ENCODE measurements around the gene CCDC63. TPM values are rescaled to one million over a fixed set of nuclear protein-coding genes. Genes with fewer than 3 reads are reported as not detected.

Gene CCDC63
- total RNA-seq (not detected in 2 replicates), polyA plus RNA-seq (not detected in 2 replicates), polyA minus RNA-seq (ENCODE audit: low replicate concordance) (not detected in 2 replicates)
- not detected in 2 replicates for polyA plus RNA-seq (2012)

DNA sequence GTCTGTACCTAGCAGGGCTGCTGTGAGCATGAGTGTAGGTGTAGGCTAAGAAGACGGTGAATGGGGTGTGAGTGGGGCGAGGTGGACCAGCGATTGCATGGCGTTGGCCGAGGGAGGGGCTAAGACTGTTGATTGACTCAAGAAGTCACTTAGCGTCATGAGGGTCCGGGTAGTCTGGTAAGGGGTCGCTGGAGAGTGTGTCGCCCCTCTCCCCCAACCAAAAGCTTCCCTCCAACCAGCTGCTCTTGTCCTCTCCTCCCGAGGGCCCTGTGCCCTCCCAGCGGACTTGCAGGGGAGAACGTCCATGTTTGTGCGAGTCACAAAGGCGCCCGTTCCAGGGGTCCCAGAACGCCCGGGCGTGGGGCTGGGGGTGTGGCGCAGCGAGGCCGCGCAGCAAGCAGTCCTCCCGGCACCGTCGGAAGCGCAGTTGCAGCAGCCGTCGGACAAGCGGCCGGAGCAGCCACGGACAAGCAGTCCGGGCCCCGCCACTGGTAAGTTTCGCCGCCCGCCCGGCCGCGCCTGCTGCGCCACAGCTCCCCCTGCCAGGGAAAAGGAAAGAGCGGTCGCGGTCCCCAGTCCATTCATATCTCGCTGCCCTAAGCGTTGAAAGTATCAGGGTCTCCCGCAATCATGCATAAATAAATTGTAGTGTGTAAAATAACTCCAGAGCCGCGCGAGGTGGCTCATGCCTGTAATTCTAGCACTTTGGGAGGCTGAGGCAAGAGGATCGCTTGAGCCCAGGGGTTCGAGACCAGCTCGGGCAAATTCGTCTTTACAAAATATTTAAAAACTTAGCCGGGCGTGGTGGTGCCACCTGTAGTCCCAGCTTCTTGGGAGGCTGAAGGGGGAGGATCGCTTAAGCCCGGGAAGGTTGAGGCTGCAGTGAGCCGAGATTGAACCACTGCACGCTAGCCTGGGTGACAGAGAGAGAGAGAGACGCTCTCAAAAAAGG, at the start of gene CCDC63:
CCDC63 (plus strand) TSS at position 373 of the 952 bp plus-strand sequence. CDS start 5,968 bp downstream, outside the sequence.
- peaks cover 5% of the 10 kb centered on the region for H3K27me3 ChIP-seq (ENCODE audit: control insufficient read depth, insufficient read depth, low read length)
- H3K4me2 ChIP-seq (ENCODE audit: extremely low read depth, insufficient read depth, low read length), result no peak within 1 kb of the TSS
- H3K79me2 ChIP-seq (ENCODE audit: control insufficient read depth, insufficient read depth, low read length), result no peaks in the 10 kb centered on the region
- no peak within 1 kb of the TSS for H2AFZ ChIP-seq (ENCODE audit: low read length)
- no peaks in the 10 kb centered on the region for H4K20me1 ChIP-seq (ENCODE audit: control insufficient read depth, extremely low read depth, insufficient read depth, low read length)
- H3K4me1 ChIP-seq (ENCODE audit: control insufficient read depth, extremely low read depth, insufficient read depth, low read length), result no peaks in the 10 kb centered on the region
- peak within 1 kb of the TSS in 1 of 4 experiments; percentile 19 for H3K4me3 ChIP-seq (replicated peaks in 1 of 4; ENCODE audit: control extremely low read depth in 1 of 4, insufficient read depth in 1 of 4, low read depth in 3 of 4, low read length in 4 of 4)
- DNase-seq (ENCODE audit: low read depth in 2 of 2), result peak; percentile 41 to 55
- no peaks in the 10 kb centered on the region for H3K9me3 ChIP-seq (ENCODE audit: control insufficient read depth, insufficient read depth, low read depth, low read length)
- no peak within 1 kb of the TSS for H3K27ac ChIP-seq (ENCODE audit: insufficient read depth, low read length)
- TF ChIP-seq, protein P1, sequence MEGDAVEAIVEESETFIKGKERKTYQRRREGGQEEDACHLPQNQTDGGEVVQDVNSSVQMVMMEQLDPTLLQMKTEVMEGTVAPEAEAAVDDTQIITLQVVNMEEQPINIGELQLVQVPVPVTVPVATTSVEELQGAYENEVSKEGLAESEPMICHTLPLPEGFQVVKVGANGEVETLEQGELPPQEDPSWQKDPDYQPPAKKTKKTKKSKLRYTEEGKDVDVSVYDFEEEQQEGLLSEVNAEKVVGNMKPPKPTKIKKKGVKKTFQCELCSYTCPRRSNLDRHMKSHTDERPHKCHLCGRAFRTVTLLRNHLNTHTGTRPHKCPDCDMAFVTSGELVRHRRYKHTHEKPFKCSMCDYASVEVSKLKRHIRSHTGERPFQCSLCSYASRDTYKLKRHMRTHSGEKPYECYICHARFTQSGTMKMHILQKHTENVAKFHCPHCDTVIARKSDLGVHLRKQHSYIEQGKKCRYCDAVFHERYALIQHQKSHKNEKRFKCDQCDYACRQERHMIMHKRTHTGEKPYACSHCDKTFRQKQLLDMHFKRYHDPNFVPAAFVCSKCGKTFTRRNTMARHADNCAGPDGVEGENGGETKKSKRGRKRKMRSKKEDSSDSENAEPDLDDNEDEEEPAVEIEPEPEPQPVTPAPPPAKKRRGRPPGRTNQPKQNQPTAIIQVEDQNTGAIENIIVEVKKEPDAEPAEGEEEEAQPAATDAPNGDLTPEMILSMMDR (conservative IDR thresholded peaks at IDR 0.05 in 1 of 2, IDR thresholded peaks at IDR 0.05 in 1 of 2; ENCODE audit: low read depth in 1 of 2, low read length in 2 of 2), result peak; percentile 30 to 53
- TF ChIP-seq EZH2 (IDR thresholded peaks at IDR 0.05; ENCODE audit: low read length, missing control alignments), result no peak
- H3K9ac ChIP-seq (ENCODE audit: insufficient read depth, low read length), result no peak within 1 kb of the TSS
- H3K36me3 ChIP-seq (ENCODE audit: control insufficient read depth, insufficient read depth, low read length), result no peaks in the 10 kb centered on the region

DNA sequence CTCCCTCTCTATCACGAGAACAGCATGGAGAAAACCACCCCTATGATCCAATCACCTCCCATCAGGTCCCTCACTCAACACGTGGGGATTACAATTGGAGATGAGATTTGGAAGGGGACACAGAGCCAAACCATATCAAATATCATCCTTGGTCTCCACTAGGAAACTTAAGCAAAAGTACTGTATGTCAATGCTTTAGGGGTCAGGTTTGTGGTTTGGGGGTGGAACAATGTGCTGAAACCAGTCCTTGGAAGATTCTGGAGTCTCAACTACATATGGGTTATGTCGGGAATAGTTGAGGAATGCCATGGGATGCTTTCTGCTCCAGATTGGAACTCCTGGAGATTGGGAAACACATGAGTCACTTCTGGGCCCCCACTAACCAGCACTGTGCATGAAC, 48.3 kb upstream of the CCDC63 start:
- H3K36me3 ChIP-seq (ENCODE audit: control insufficient read depth, insufficient read depth, low read length), result no peaks in the 10 kb centered on the region
- H3K79me2 ChIP-seq (ENCODE audit: control insufficient read depth, insufficient read depth, low read length), result no peaks in the 10 kb centered on the region
- TF ChIP-seq EZH2 (IDR thresholded peaks at IDR 0.05; ENCODE audit: low read length, missing control alignments), result no peak
- TF ChIP-seq, protein P1 (conservative IDR thresholded peaks at IDR 0.05 in 1 of 2, IDR thresholded peaks at IDR 0.05 in 1 of 2; ENCODE audit: low read depth in 1 of 2, low read length in 2 of 2), result no peak
- H3K9me3 ChIP-seq (ENCODE audit: control insufficient read depth, insufficient read depth, low read depth, low read length), result no peaks in the 10 kb centered on the region
- no peaks in the 10 kb centered on the region for H4K20me1 ChIP-seq (ENCODE audit: control insufficient read depth, extremely low read depth, insufficient read depth, low read length)
- no peak overlapping the region for H3K4me2 ChIP-seq (ENCODE audit: extremely low read depth, insufficient read depth, low read length)
- H3K4me3 ChIP-seq (replicated peaks in 1 of 4; ENCODE audit: control extremely low read depth in 1 of 4, insufficient read depth in 1 of 4, low read depth in 3 of 4, low read length in 4 of 4), result no peak overlapping the region
- no peak overlapping the region for H3K27ac ChIP-seq (ENCODE audit: insufficient read depth, low read length)
- peak in 1 of 2 donors; percentile 25 for DNase-seq (ENCODE audit: low read depth in 2 of 2)
- no peak overlapping the region for H2AFZ ChIP-seq (ENCODE audit: low read length)
- no peaks in the 10 kb centered on the region for H3K27me3 ChIP-seq (ENCODE audit: control insufficient read depth, insufficient read depth, low read length)
- no peak overlapping the region for H3K9ac ChIP-seq (ENCODE audit: insufficient read depth, low read length)
- no peaks in the 10 kb centered on the region for H3K4me1 ChIP-seq (ENCODE audit: control insufficient read depth, extremely low read depth, insufficient read depth, low read length)

DNA sequence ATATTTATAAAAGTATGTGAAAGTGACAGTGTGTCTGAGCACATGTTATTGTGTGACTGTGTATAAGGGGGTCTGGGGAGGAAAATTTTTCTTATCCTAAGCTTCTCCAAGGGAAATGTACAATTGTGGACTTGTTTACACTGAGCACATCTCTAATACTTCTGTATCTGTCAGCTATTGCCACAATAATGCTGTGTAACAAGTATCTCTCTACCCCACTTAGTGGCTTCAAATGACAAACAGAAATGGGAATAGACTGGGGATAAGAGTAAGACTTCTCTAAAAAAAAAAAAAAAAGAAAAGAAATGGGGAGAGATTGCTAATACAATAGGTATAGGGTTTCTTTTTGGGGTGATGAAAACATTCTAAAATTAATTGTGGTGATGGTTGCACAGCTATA, 44.3 kb upstream of the CCDC63 start:
- H3K9me3 ChIP-seq (ENCODE audit: control insufficient read depth, insufficient read depth, low read depth, low read length), result no peaks in the 10 kb centered on the region
- no peak overlapping the region for H3K9ac ChIP-seq (ENCODE audit: insufficient read depth, low read length)
- no peaks in the 10 kb centered on the region for H3K4me1 ChIP-seq (ENCODE audit: control insufficient read depth, extremely low read depth, insufficient read depth, low read length)
- DNase-seq (ENCODE audit: low read depth in 2 of 2), result no peak
- H3K27ac ChIP-seq (ENCODE audit: insufficient read depth, low read length), result no peak overlapping the region
- H4K20me1 ChIP-seq (ENCODE audit: control insufficient read depth, extremely low read depth, insufficient read depth, low read length), result no peaks in the 10 kb centered on the region
- no peak for TF ChIP-seq EZH2 (IDR thresholded peaks at IDR 0.05; ENCODE audit: low read length, missing control alignments)
- TF ChIP-seq, protein P1 (conservative IDR thresholded peaks at IDR 0.05 in 1 of 2, IDR thresholded peaks at IDR 0.05 in 1 of 2; ENCODE audit: low read depth in 1 of 2, low read length in 2 of 2), result no peak
- H2AFZ ChIP-seq (ENCODE audit: low read length), result no peak overlapping the region
- H3K4me3 ChIP-seq (replicated peaks in 1 of 4; ENCODE audit: control extremely low read depth in 1 of 4, insufficient read depth in 1 of 4, low read depth in 3 of 4, low read length in 4 of 4), result no peak overlapping the region
- no peak overlapping the region for H3K4me2 ChIP-seq (ENCODE audit: extremely low read depth, insufficient read depth, low read length)
- H3K79me2 ChIP-seq (ENCODE audit: control insufficient read depth, insufficient read depth, low read length), result no peaks in the 10 kb centered on the region
- H3K36me3 ChIP-seq (ENCODE audit: control insufficient read depth, insufficient read depth, low read length), result no peaks in the 10 kb centered on the region
- no peaks in the 10 kb centered on the region for H3K27me3 ChIP-seq (ENCODE audit: control insufficient read depth, insufficient read depth, low read length)

Measured in fibroblast of lung (primary cell).